ENCODE results near the gene SPNS3. TPM values are rescaled to one million over a fixed set of nuclear protein-coding genes. Genes with fewer than 3 reads are reported as not detected.
A peak's percentile ranks its signal among the peaks of the same experiment; 100 is the strongest.

SPNS3 gene
- total RNA-seq, 5 donors from 2014 or later (not counting 1 experiment from before 2014, with no cell fraction given): 2.3 to 5.4 (median 4.6) TPM

DNA sequence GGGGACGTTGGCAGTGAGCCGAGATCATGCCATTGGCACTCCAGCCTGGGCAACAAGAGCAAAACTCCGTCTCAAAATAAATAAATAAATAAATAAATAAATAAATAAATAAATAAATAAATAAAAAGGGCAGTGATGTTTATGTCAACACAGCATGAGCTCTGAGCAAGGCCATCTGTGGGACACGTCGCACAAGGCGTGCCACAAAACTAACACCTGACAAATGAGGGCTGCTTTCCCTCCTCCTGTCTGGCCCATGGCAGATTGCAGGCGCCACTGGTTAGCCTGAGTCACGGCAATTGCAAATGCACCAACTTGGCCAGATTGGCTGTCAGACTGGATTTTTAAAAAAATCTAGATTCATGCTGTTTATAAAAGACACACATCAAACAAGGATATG, 25.9 kb upstream of the SPNS3 start:
- 88% methylated on average over 3 of the region's 8 CpGs for WGBS (ENCODE audit: insufficient coverage)

DNA sequence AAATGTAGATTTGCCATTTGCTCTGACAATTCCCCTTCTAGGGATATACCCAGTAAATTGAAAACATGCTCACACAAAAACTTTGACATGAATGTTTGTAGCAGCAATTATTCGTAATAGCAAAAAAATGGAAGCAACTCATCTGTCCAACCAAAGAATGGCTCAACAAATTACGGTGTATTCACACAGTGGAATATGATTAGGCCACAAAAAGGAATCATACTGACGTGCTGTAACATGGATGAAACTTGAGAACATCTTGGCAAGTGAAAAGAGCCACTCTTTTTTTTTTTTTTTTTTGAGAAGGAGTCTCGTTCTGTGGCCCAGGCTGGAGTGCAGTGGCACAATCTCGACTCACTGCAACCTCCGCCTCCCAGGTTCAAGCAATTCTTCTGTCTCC, 24.1 kb upstream of the SPNS3 start:
- no peaks in the 10 kb centered on the region for H3K27me3 ChIP-seq (replicated peaks in 1 of 2; ENCODE audit: control insufficient read depth in 2 of 2, extremely low read depth in 1 of 2, insufficient read depth in 2 of 2, low read length in 1 of 2)
- Mint-ChIP-seq H3K4me1 (peaks cover 4 to 7% (median 5%) of the 10 kb centered on the region in 3 donors), H3K36me3 (no peaks in the 10 kb centered on the region), H3K9me3 (no peaks in the 10 kb centered on the region), H3K27ac (no peak overlapping the region), H3K27me3 (no peaks in the 10 kb centered on the region), H3K4me3 (no peak overlapping the region)
- ATAC-seq (replicated peaks in 1 of 4) (no peak), DNase-seq (no peak)
- CTCF ChIA-PET: interaction anchor here in 1 of 2 donors (0.7 to 1.5 kb wide), 2 partner anchors 160 to 177 kb away, joined by 3 to 4 read pairs; no protein-coding TSS in a partner anchor
- H3K4me1 ChIP-seq (ENCODE audit: control insufficient read depth in 1 of 2, extremely low read depth in 1 of 2, insufficient read depth in 2 of 2, low read length in 2 of 2): peaks cover 0 to 8% of the 10 kb centered on the region in 2 experiments
- H3K9me3 ChIP-seq: no peaks in the 10 kb centered on the region
- POLR2A ChIA-PET: no interaction called here
- no peak overlapping the region for H3K27ac ChIP-seq (ENCODE audit: low read length)
- WGBS (ENCODE audit: insufficient coverage): no CpG with 5 or more reads among the region's 6 CpGs
- H3K36me3 ChIP-seq (ENCODE audit: control insufficient read depth in 2 of 2, extremely low read depth in 1 of 2, insufficient read depth in 1 of 2, low read length in 1 of 2): no peaks in the 10 kb centered on the region
- no peak overlapping the region for H3K4me3 ChIP-seq (ENCODE audit: control insufficient read depth in 1 of 2, extremely low read depth in 1 of 2, low read length in 1 of 2)

More for the DNA sequence above, 25.9 kb upstream of the SPNS3 start:
- ATAC-seq (replicated peaks in 1 of 4) (no peak), DNase-seq (no peak)
- Mint-ChIP-seq H3K9me3 (no peaks in the 10 kb centered on the region), H3K36me3 (no peaks in the 10 kb centered on the region), H3K27me3 (no peaks in the 10 kb centered on the region), H3K27ac (no peak overlapping the region), H3K4me1 (peaks cover 1 to 2% (median 2%) of the 10 kb centered on the region in 3 donors), H3K4me3 (no peak overlapping the region)
- Histone ChIP-seq H3K4me3 (ENCODE audit: control insufficient read depth in 1 of 2, extremely low read depth in 1 of 2, low read length in 1 of 2) (no peak overlapping the region), H3K36me3 (ENCODE audit: control insufficient read depth in 2 of 2, extremely low read depth in 1 of 2, insufficient read depth in 1 of 2, low read length in 1 of 2) (no peaks in the 10 kb centered on the region), H3K9me3 (no peaks in the 10 kb centered on the region), H3K27me3 (replicated peaks in 1 of 2; ENCODE audit: control insufficient read depth in 2 of 2, extremely low read depth in 1 of 2, insufficient read depth in 2 of 2, low read length in 1 of 2) (no peaks in the 10 kb centered on the region), H3K4me1 (ENCODE audit: control insufficient read depth in 1 of 2, extremely low read depth in 1 of 2, insufficient read depth in 2 of 2, low read length in 2 of 2) (peaks cover 0 to 12% of the 10 kb centered on the region in 2 experiments), H3K27ac (ENCODE audit: low read length) (no peak overlapping the region)
- ChIA-PET POLR2A (no interaction called here), CTCF (interaction anchor here in 1 of 2 donors (0.7 to 1.5 kb wide), 4 partner anchors 159 to 208 kb away, joined by 3 to 6 read pairs (median 4); no protein-coding TSS in a partner anchor)

GRCh38 chr17:4411201-4411600, 22.5 kb upstream of the SPNS3 start:
- Histone ChIP-seq H3K4me3 (ENCODE audit: control insufficient read depth in 1 of 2, extremely low read depth in 1 of 2, low read length in 1 of 2) (no peak overlapping the region), H3K9me3 (no peaks in the 10 kb centered on the region), H3K27me3 (replicated peaks in 1 of 2; ENCODE audit: control insufficient read depth in 2 of 2, extremely low read depth in 1 of 2, insufficient read depth in 2 of 2, low read length in 1 of 2) (no peaks in the 10 kb centered on the region), H3K27ac (ENCODE audit: low read length) (no peak overlapping the region), H3K36me3 (ENCODE audit: control insufficient read depth in 2 of 2, extremely low read depth in 1 of 2, insufficient read depth in 1 of 2, low read length in 1 of 2) (no peaks in the 10 kb centered on the region), H3K4me1 (ENCODE audit: control insufficient read depth in 1 of 2, extremely low read depth in 1 of 2, insufficient read depth in 2 of 2, low read length in 2 of 2) (peaks cover 0 to 8% of the 10 kb centered on the region in 2 experiments)
- Mint-ChIP-seq H3K36me3 (no peaks in the 10 kb centered on the region), H3K4me1 (peaks cover 4 to 7% (median 5%) of the 10 kb centered on the region in 3 donors), H3K9me3 (no peaks in the 10 kb centered on the region), H3K27me3 (no peaks in the 10 kb centered on the region), H3K27ac (no peak overlapping the region), H3K4me3 (no peak overlapping the region)
- POLR2A ChIA-PET: interaction anchor here in 1 of 2 donors (0.6 kb wide), 1 partner anchor 47 kb away, joined by 9 read pairs; no protein-coding TSS in a partner anchor
- WGBS (ENCODE audit: insufficient coverage): no CpG with 5 or more reads among the region's 3 CpGs
- DNase-seq (no peak), ATAC-seq (replicated peaks in 1 of 4) (no peak)
- CTCF ChIA-PET: interaction anchor here in 1 of 2 donors (0.6 to 3.8 kb wide), 7 partner anchors 9 to 211 kb away, joined by 3 to 27 read pairs (median 4); no protein-coding TSS in a partner anchor

DNA sequence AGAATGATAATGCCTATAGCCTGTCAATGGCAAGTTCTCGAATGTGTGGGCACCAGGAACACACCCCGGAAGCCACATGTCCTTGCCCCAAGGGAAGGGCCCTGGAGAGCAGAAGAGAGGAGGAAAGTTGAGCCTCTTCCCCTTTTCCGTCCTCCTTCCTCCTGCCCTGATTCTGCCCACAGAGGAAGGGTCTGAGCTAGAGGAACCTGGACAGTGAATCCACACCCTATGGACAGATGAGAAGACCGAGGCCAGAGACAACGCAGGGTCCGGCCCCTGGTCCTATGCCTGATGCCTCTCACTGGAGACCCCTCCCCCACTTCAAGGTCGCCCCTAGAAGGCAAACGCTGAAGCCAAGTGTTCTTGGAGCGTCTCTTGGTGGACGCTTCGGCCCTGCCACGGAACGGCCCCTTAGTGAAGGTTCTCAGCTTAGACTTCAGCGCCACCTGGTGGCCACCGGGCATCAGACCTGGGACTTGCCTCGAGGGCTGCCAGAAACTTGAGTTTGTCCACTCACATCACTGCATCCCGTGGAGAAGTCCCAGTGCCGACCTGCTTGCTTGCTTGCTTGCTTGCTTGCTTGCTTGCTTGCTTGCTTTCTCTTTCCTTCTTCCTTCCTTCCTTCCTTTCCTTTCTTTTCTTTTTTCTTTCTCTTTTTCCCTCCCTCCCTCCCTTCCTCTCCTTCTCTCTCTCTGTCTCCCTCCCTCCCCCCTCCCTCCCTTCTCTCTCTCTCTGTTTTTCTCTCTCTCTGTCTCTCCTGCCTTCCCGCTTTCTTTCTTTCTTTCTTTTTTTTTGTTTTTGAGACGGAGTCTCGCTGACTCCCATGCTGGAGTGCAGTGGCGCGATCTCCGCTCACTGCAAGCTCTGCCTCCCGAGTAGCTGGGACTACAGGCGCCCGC, 20.6 kb upstream of the SPNS3 start:
- ChIA-PET CTCF (interaction anchor here (0.5 to 3.8 kb wide), 11 partner anchors 10 to 675 kb away, joined by 3 to 27 read pairs (median 3); no protein-coding TSS in a partner anchor), POLR2A (interaction anchor here in 1 of 2 donors (0.6 kb wide), 1 partner anchor 454 kb away, joined by 8 read pairs; no protein-coding TSS in a partner anchor)
- H3K4me3 ChIP-seq (ENCODE audit: control insufficient read depth in 1 of 2, extremely low read depth in 1 of 2, low read length in 1 of 2): peak overlapping the region in 1 of 2 donors; percentile 11
- Mint-ChIP-seq H3K27me3 (no peaks in the 10 kb centered on the region), H3K36me3 (no peaks in the 10 kb centered on the region), H3K27ac (peak overlapping the region; percentile 28 to 55), H3K9me3 (no peaks in the 10 kb centered on the region), H3K4me3 (peak overlapping the region; percentile 28 to 68 (median 68)), H3K4me1 (peaks cover 4 to 7% (median 5%) of the 10 kb centered on the region in 3 donors)
- ATAC-seq (replicated peaks in 1 of 4) (peak; percentile 79 to 99 (median 94)), DNase-seq (peak; percentile 60 to 93 (median 86))
- peaks cover 0 to 8% of the 10 kb centered on the region in 2 experiments for H3K4me1 ChIP-seq (ENCODE audit: control insufficient read depth in 1 of 2, extremely low read depth in 1 of 2, insufficient read depth in 2 of 2, low read length in 2 of 2)
- no peak overlapping the region for H3K27ac ChIP-seq (ENCODE audit: low read length)
- no peaks in the 10 kb centered on the region for H3K9me3 ChIP-seq
- H3K27me3 ChIP-seq (replicated peaks in 1 of 2; ENCODE audit: control insufficient read depth in 2 of 2, extremely low read depth in 1 of 2, insufficient read depth in 2 of 2, low read length in 1 of 2): no peaks in the 10 kb centered on the region
- H3K36me3 ChIP-seq (ENCODE audit: control insufficient read depth in 2 of 2, extremely low read depth in 1 of 2, insufficient read depth in 1 of 2, low read length in 1 of 2): no peaks in the 10 kb centered on the region
- 14% methylated on average over 14 of the region's 27 CpGs for WGBS (ENCODE audit: insufficient coverage)

GRCh38 chr17:4417129-4417667, 16.5 kb upstream of the SPNS3 start:
- DNase-seq: no peak
- Histone ChIP-seq H3K36me3 (ENCODE audit: control insufficient read depth in 2 of 2, extremely low read depth in 1 of 2, insufficient read depth in 1 of 2, low read length in 1 of 2) (no peaks in the 10 kb centered on the region), H3K27ac (ENCODE audit: low read length) (no peak overlapping the region), H3K4me1 (ENCODE audit: control insufficient read depth in 1 of 2, extremely low read depth in 1 of 2, insufficient read depth in 2 of 2, low read length in 2 of 2) (peaks cover 0 to 11% of the 10 kb centered on the region in 2 experiments), H3K9me3 (no peaks in the 10 kb centered on the region), H3K27me3 (replicated peaks in 1 of 2; ENCODE audit: control insufficient read depth in 2 of 2, extremely low read depth in 1 of 2, insufficient read depth in 2 of 2, low read length in 1 of 2) (peaks cover 0 to 3% of the 10 kb centered on the region in 2 experiments), H3K4me3 (ENCODE audit: control insufficient read depth in 1 of 2, extremely low read depth in 1 of 2, low read length in 1 of 2) (no peak overlapping the region)
- Mint-ChIP-seq H3K9me3 (no peaks in the 10 kb centered on the region), H3K36me3 (no peaks in the 10 kb centered on the region), H3K27me3 (no peaks in the 10 kb centered on the region), H3K27ac (no peak overlapping the region), H3K4me1 (peaks cover 7 to 9% (median 8%) of the 10 kb centered on the region in 3 donors), H3K4me3 (no peak overlapping the region)
- POLR2A ChIA-PET: no interaction called here
- no peak for ATAC-seq (replicated peaks in 1 of 4)
- WGBS (ENCODE audit: insufficient coverage): 100% methylated on average over 1 of the region's 2 CpGs
- CTCF ChIA-PET: interaction anchor here (0.6 to 3.3 kb wide), 4 partner anchors 9 to 217 kb away, joined by 3 to 12 read pairs (median 4); no protein-coding TSS in a partner anchor

DNA sequence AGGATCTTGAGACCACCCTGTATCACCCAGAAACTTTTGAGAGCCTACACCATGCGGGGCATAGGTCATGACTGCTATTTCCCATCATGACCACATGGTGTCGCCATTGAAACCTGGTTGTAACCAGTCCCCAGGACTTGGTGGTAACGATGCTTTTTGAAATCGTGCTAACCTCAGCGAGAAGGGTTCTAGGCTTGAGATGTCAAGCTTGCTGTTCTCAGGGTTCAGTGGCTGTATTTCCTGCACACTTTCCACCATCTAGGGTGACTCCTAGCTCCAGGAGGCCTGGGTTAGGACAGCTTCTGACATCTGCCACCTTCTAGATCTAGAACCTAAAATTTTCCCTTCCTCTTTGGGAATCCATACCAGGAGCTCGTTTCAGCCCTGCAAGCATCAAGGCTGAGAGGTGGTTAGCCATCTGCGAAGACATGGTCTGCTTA, 13.0 kb upstream of the SPNS3 start:
- Histone ChIP-seq H3K27ac (ENCODE audit: low read length) (no peak overlapping the region), H3K4me1 (ENCODE audit: control insufficient read depth in 1 of 2, extremely low read depth in 1 of 2, insufficient read depth in 2 of 2, low read length in 2 of 2) (peaks cover 0 to 4% of the 10 kb centered on the region in 2 experiments), H3K4me3 (ENCODE audit: control insufficient read depth in 1 of 2, extremely low read depth in 1 of 2, low read length in 1 of 2) (no peak overlapping the region), H3K27me3 (replicated peaks in 1 of 2; ENCODE audit: control insufficient read depth in 2 of 2, extremely low read depth in 1 of 2, insufficient read depth in 2 of 2, low read length in 1 of 2) (peaks cover 0 to 3% of the 10 kb centered on the region in 2 experiments), H3K9me3 (no peaks in the 10 kb centered on the region), H3K36me3 (ENCODE audit: control insufficient read depth in 2 of 2, extremely low read depth in 1 of 2, insufficient read depth in 1 of 2, low read length in 1 of 2) (no peaks in the 10 kb centered on the region)
- DNase-seq (peak; percentile 18 to 88 (median 48)), ATAC-seq (replicated peaks in 1 of 4) (peak; percentile 86 to 97 (median 92))
- 0% methylated on average over 5 of the region's 7 CpGs for WGBS (ENCODE audit: insufficient coverage)
- Mint-ChIP-seq H3K27me3 (no peaks in the 10 kb centered on the region), H3K4me3 (no peak overlapping the region), H3K4me1 (peaks cover 0 to 4% (median 3%) of the 10 kb centered on the region in 3 donors), H3K9me3 (no peaks in the 10 kb centered on the region), H3K36me3 (no peaks in the 10 kb centered on the region), H3K27ac (no peak overlapping the region)
- POLR2A ChIA-PET: no interaction called here
- CTCF ChIA-PET: interaction anchor here (0.5 to 1.1 kb wide), 11 partner anchors 8 to 447 kb away, joined by 3 to 9 read pairs (median 4); no protein-coding TSS in a partner anchor

All from T-cell (primary cell).